ENCODE results near the gene NR2F1.

DNA sequence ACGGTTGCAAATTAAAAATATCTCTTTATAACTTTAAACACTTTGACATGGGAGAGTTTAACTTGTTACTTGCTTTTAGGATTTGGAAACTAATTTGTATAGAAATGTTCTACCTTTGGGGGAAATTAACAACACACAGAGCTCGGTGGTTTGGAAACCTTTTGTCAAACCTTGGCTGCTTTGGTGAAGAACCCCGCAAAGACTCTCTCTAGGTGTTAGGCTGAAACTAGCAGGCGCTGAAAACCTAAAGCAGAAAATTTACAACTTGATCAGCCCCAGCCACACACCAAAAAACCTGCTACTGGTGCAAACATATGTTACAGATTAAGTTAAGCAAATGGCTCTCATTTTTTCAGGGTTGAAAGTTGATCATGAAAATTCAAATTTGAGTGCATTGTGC lies 25.8 kb downstream of the NR2F1 start:
- TF ChIP-seq POLR2A (IDR thresholded peaks at IDR 0.05), result no peak
- TF ChIP-seq, protein P1, sequence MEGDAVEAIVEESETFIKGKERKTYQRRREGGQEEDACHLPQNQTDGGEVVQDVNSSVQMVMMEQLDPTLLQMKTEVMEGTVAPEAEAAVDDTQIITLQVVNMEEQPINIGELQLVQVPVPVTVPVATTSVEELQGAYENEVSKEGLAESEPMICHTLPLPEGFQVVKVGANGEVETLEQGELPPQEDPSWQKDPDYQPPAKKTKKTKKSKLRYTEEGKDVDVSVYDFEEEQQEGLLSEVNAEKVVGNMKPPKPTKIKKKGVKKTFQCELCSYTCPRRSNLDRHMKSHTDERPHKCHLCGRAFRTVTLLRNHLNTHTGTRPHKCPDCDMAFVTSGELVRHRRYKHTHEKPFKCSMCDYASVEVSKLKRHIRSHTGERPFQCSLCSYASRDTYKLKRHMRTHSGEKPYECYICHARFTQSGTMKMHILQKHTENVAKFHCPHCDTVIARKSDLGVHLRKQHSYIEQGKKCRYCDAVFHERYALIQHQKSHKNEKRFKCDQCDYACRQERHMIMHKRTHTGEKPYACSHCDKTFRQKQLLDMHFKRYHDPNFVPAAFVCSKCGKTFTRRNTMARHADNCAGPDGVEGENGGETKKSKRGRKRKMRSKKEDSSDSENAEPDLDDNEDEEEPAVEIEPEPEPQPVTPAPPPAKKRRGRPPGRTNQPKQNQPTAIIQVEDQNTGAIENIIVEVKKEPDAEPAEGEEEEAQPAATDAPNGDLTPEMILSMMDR (IDR thresholded peaks at IDR 0.05 in 8 of 11, conservative IDR thresholded peaks at IDR 0.05 in 3 of 11), result no peak
